Esophagus squamous epithelium (tissue), 5 donors: ENCODE results near the gene EHBP1. TPM values are rescaled to one million over a fixed set of nuclear protein-coding genes. Genes with fewer than 3 reads are reported as not detected.
A peak's percentile ranks its signal among the peaks of the same experiment; 100 is the strongest.

Experiments used
- DNase-seq: peaks from one replicate; lab custom pipeline; 2025; lab: John Stamatoyannopoulos, UW
- H3K27ac ChIP-seq, 4 donors: fragments of 200-600 bp; sonication (generic); one replicate each; pipeline ENCODE4 v1.5.1; 2016 to 2019; ENCODE audit warnings: mild to moderate bottlenecking in 1 of 4
- H3K27me3 ChIP-seq, 4 donors: fragments of 200-600 bp; sonication (generic); 1 replicate in 3 of 4; 2 replicates in 1 of 4; pipeline versions ENCODE4 v1.5.1 to v1.6.0; 2017 to 2021; ENCODE audit warnings: antibody characterized with exemption in 1 of 4
- H3K36me3 ChIP-seq, 3 donors: fragments of 200-600 bp; sonication (generic); one replicate each; pipeline ENCODE4 v1.5.1; 2016 to 2019
- H3K4me1 ChIP-seq, 3 donors: fragments of 200-600 bp; sonication (generic); one replicate each; pipeline ENCODE4 v1.5.1; 2017 to 2019
- H3K4me3 ChIP-seq, 4 donors: fragments of 200-600 bp; sonication (generic); 1 replicate in 3 of 4; 2 replicates in 1 of 4; pipeline ENCODE4 v1.5.1; 2016 to 2019; ENCODE audit warnings: mild to moderate bottlenecking in 2 of 4, moderate library complexity in 1 of 4
- H3K9me3 ChIP-seq, 3 donors: fragments of 200-600 bp; sonication (generic); one replicate each; pipeline ENCODE4 v1.5.1; 2016 to 2019
- POLR2A ChIP-seq, 4 donors: fragments of 450-650 bp; IDR thresholded peaks; one replicate each; pipeline ENCODE4 v1.6.1; 2017; ENCODE audit warnings: antibody characterized with exemption in 4 of 4, mild to moderate bottlenecking in 4 of 4, moderate library complexity in 3 of 4
- WGBS, 2 donors: methylation state at CpG; one replicate each; pipeline ENCODE4 v1.1.5; 2018; 5-methylcytosine and 5-hydroxymethylcytosine counted together
- intact Hi-C: fragments of 100-400 bp; cut with DNase I; formaldehyde crosslinking; loops from one replicate; pipeline ENCODE4 v1.15.0; 2022
- total RNA-seq, 4 donors: library from RNA; depleted of rRNA; stranded (reverse); fragments of >200 nt; gene quantifications; one replicate each; pipeline ENCODE4 v1.1.0, GENCODE V29; 2016
- TF ChIP-seq, protein P1 (sequence below), 6 experiments: fragments of 450-650 bp in 4 of 6; fragments of 200-600 bp in 2 of 6; sonication (generic) in 2 of 6; IDR thresholded peaks; one replicate each; pipeline ENCODE4 v1.5.1; 2016 to 2019; ENCODE audit warnings: antibody characterized with exemption in 6 of 6, mild to moderate bottlenecking in 4 of 6, moderate library complexity in 4 of 6
- donor health status: DM: yes; HTN: yes; CAD: no.

The EHBP1 gene
- total RNA-seq, 4 donors from 2014 or later = 59.6 to 111 (median 77.9) TPM

DNA sequence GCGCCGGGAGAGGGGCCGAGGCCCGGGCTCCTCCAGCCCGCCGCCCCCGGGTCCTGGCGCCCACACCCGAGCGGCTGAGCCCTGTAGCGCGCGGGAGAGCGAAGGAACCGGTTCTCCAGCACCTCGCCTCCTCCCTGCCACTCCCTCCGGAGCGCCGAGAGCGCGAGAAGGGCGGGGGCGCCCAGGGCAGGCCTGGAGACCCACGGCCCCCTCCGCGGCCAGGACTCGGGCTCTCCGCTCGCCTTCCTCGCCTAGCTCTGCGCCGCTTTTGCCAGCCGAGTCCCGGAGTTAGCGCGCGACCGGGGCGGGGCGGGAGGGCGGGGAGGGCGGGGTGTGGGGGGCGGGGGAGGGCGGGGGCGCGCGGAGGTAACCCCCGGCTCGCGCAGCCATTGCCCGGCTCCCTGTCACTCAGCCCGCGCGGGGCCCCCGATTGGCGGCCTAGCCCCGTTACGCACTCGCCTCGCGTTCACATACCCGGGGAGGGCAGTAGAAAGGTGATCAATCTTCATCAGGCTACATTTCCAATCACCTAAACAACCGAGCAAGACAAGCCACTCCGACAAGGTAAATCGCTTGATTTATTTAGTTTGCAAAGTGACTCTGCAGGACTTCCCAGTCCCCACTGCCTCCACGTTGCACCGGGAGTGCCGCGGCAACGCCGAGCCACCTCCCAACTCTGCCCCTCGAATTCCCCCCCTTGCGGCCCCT, 345.0 kb downstream of the EHBP1 start, which contains the start of gene OTX1:
TSS of gene OTX1 (plus strand) at position 497 of the 708 bp plus-strand sequence. CDS start 2,161 bp downstream, outside the sequence.
- intact Hi-C loops = no loop called here
- no peak for DNase-seq
- peak within 1 kb of the TSS; percentile 62 to 85 (median 74) for H3K27ac ChIP-seq
- peaks cover 0 to 100% (median 33%) of the 10 kb centered on the region in 4 donors for H3K27me3 ChIP-seq
- WGBS, 2 donors = 0% methylated on average over 3 to 12 of the region's 73 CpGs
- peak within 1 kb of the TSS; percentile 60 to 71 (median 66) for H3K4me3 ChIP-seq
- H3K4me1 ChIP-seq = peaks cover 29 to 74% (median 45%) of the 10 kb centered on the region in 3 donors
- TF ChIP-seq, protein P1, sequence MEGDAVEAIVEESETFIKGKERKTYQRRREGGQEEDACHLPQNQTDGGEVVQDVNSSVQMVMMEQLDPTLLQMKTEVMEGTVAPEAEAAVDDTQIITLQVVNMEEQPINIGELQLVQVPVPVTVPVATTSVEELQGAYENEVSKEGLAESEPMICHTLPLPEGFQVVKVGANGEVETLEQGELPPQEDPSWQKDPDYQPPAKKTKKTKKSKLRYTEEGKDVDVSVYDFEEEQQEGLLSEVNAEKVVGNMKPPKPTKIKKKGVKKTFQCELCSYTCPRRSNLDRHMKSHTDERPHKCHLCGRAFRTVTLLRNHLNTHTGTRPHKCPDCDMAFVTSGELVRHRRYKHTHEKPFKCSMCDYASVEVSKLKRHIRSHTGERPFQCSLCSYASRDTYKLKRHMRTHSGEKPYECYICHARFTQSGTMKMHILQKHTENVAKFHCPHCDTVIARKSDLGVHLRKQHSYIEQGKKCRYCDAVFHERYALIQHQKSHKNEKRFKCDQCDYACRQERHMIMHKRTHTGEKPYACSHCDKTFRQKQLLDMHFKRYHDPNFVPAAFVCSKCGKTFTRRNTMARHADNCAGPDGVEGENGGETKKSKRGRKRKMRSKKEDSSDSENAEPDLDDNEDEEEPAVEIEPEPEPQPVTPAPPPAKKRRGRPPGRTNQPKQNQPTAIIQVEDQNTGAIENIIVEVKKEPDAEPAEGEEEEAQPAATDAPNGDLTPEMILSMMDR (IDR thresholded peaks at IDR 0.05) = no peak
- TF ChIP-seq POLR2A (IDR thresholded peaks at IDR 0.05) = no peak
- H3K9me3 ChIP-seq = no peaks in the 10 kb centered on the region
- H3K36me3 ChIP-seq = peaks cover 0 to 15% (median 0%) of the 10 kb centered on the region in 3 donors

DNA sequence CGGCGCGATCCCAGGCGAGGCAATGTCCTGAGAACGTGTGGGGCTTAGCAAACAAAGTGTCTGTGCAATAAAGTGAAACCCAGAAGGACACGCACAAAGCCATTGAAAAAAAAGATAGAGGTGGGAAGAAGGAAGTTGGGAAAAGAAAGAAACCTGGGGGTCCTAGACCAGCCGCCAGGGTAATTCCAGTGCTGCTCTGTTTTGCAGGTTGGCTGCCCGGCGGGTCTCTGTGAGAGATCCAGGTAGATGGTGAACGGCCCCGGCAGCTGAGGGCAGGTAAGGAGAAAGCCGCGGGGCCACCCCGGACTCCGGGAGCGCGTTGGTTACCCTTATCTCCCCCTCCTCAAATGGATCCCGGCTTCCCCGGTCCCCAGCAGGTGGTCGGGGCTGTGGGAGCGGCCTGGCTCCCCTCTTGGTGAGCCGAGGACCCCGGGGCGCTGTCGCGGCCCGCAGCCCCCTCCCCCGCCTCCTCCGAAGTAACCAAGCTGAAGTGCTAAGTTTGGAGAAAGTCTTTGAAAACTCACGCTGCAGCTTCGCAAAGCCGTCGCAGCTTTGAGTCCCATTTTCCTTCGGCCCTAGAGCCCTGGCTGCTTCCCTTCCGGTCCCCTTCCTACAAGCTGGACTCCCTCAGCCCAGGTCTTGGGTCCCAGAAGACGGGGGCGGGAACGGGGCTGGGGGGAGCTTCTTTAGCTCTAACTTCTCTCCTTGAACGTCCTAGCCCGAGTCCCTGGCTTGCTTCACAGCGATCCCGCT, 345.7 kb downstream of the EHBP1 start:
- peak overlapping the region; percentile 62 to 85 (median 74) for H3K27ac ChIP-seq
- peaks cover 34 to 82% (median 53%) of the 10 kb centered on the region in 3 donors for H3K4me1 ChIP-seq
- 3 to 6% methylated on average over 8 to 22 of the region's 42 CpGs for WGBS, 2 donors
- intact Hi-C loops = no loop called here
- H3K36me3 ChIP-seq = peaks cover 0 to 8% (median 0%) of the 10 kb centered on the region in 3 donors
- peak overlapping the region; percentile 60 to 71 (median 66) for H3K4me3 ChIP-seq
- TF ChIP-seq, protein P1 (IDR thresholded peaks at IDR 0.05) = peak in 1 of 6 experiments; percentile 10
- no peak for TF ChIP-seq POLR2A (IDR thresholded peaks at IDR 0.05)
- DNase-seq = no peak
- peaks cover 0 to 100% (median 38%) of the 10 kb centered on the region in 4 donors for H3K27me3 ChIP-seq
- no peaks in the 10 kb centered on the region for H3K9me3 ChIP-seq

DNA sequence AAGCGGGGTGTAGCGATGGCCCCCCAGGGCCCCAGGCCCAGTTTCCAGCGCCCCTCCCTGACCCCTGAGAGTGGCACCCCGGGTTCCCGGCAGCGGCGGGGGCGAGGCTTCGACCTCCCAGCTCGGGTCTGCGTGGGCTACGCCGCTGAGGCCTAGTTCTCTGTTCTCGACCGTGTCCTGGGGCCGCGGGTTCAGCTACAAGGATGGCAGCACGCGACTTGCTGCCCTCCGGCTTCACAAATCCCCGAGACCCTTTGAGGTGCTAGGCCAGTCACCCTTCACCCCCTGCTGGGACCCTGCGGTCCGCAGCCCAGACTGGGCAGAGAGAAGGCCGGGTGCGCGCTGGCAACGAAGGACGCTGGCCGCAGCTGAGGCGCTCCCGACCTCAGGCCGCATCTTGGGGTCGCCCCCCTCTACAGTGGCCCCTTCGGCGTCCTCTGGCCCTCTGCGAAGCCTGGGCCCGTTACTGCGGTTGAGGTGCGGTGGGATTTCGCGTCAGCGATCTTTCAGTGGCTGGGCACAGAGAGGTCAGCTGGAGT, 346.4 kb downstream of the EHBP1 start:
- H3K9me3 ChIP-seq = no peaks in the 10 kb centered on the region
- no peak overlapping the region for H3K27ac ChIP-seq
- intact Hi-C loops = no loop called here
- H3K4me3 ChIP-seq = peak overlapping the region in 2 of 4 donors; percentile 68 to 71
- peaks cover 34 to 88% (median 58%) of the 10 kb centered on the region in 3 donors for H3K4me1 ChIP-seq
- DNase-seq = no peak
- 88% methylated on average over 13 of the region's 42 CpGs; no CpG with 5 or more reads in 1 of the 2 donors for WGBS, 2 donors
- peaks cover 0 to 100% (median 41%) of the 10 kb centered on the region in 4 donors for H3K27me3 ChIP-seq
- no peak for TF ChIP-seq POLR2A (IDR thresholded peaks at IDR 0.05)
- TF ChIP-seq, protein P1 (IDR thresholded peaks at IDR 0.05) = no peak
- peaks cover 0 to 7% (median 0%) of the 10 kb centered on the region in 3 donors for H3K36me3 ChIP-seq

DNA sequence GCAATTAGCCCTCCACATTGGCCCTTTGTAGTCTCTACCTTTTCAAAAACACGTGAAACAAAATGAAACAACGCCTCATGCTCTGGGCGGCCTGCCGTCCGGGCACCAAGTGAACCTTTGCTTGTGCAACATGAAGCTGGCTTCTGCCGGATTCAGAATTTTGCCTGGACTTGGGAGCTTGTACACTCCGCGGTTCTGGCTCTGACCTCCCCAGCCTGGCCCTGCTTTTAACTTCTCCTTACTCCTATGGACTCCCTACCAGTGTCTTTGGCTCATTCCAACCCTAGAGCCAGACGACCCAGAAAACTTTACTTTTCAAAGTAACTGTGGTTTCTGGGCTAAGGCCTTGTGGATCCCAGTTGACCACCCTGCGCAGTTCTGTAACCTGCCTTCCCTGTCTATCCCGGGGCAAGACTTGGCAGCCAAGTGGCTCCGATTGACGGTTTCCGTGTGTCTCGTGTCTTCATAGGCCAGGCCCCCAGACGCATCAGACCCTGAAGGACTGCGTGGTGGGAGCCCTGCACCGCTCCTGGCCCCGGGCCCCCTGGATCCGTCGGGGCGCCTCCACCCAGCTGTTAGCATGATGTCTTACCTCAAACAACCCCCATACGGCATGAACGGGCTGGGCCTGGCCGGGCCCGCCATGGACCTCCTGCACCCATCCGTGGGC, 347.0 kb downstream of the EHBP1 start:
- 62 to 82% methylated on average over 13 to 16 of the region's 27 CpGs for WGBS, 2 donors
- DNase-seq = no peak
- no peak for TF ChIP-seq POLR2A (IDR thresholded peaks at IDR 0.05)
- TF ChIP-seq, protein P1 (IDR thresholded peaks at IDR 0.05) = no peak
- Histone ChIP-seq H3K9me3 (no peaks in the 10 kb centered on the region), H3K27ac (no peak overlapping the region), H3K36me3 (peaks cover 0 to 2% (median 0%) of the 10 kb centered on the region in 3 donors), H3K4me3 (no peak overlapping the region), H3K4me1 (peaks cover 36 to 91% (median 58%) of the 10 kb centered on the region in 3 donors), H3K27me3 (peaks cover 0 to 100% (median 43%) of the 10 kb centered on the region in 4 donors)
- intact Hi-C loops = no loop called here
